NT2/D1 (cell line): ENCODE data around the gene AHI1.
"Not testable (repeated sequence)": the region's sequence is repeated elsewhere in the genome, so short reads cannot be mapped to it uniquely, and the experiment has no call there.

Source experiments
- DNase-seq: peaks from one replicate; pipeline ENCODE4 v3.0.0-alpha.2; 2011; ENCODE audit warnings: low read depth, low spot score
- H3K27me3 ChIP-seq: 2 replicates; pipeline ENCODE4 v1.6.0; 2011; ENCODE audit warnings: mild to moderate bottlenecking; ENCODE audit not compliant: insufficient read length, insufficient read depth
- H3K36me3 ChIP-seq: 2 replicates; pipeline ENCODE4 v1.6.1; 2011; ENCODE audit warnings: mild to moderate bottlenecking, low read length, mixed read lengths; ENCODE audit not compliant: insufficient read depth, insufficient read length
- H3K4me1 ChIP-seq: 2 replicates; pipeline ENCODE4 v1.5.1; 2011; ENCODE audit not compliant: insufficient read depth, insufficient read length
- H3K4me3 ChIP-seq: 2 replicates; pipeline ENCODE4 v1.5.1; 2011; ENCODE audit warnings: low read depth; ENCODE audit not compliant: insufficient read length
- H3K9ac ChIP-seq: 2 replicates; pipeline ENCODE4 v1.6.0; 2011; ENCODE audit warnings: low read depth; ENCODE audit not compliant: insufficient read length
- H3K9me3 ChIP-seq: 2 replicates; pipeline ENCODE4 v1.5.1; 2011; ENCODE audit warnings: mild to moderate bottlenecking, low read length; ENCODE audit not compliant: insufficient read depth
- SUZ12 ChIP-seq: IDR thresholded peaks from 2 replicates; pipeline ENCODE4 v1.6.1; 2011; ENCODE audit not compliant: insufficient read length, insufficient read depth; ENCODE audit errors: extremely low read depth
- YY1 ChIP-seq: IDR thresholded peaks from 2 replicates; pipeline ENCODE4 v1.6.1; 2011; ENCODE audit not compliant: insufficient read length, insufficient read depth
- ZNF274 ChIP-seq: IDR thresholded peaks from 2 replicates; pipeline ENCODE4 v1.6.1; 2011; ENCODE audit warnings: mild to moderate bottlenecking, low read depth, low read length

The AHI1 gene

DNA sequence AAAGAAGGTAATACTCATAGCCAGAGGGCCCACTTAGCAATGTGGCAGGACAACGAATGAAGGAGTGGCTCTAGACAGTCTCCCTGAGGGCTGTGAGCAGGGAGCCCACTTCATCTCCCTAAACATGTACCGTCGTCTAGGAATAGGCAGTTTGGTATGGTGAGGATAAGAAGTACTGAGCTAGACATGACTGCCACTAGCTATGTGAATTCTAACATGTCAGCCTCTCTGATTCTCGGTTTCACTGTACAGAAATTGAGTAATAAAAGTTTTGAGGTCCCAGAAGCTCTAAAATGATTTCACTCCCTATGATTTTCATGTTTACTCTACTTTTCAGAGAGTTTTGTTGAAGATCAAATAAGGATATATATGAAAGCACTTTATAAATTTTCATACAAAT is 107.1 kb downstream of the AHI1 start:
- Histone ChIP-seq H3K4me1 (no peaks in the 10 kb centered on the region), H3K9ac (no peak overlapping the region), H3K36me3 (no peaks in the 10 kb centered on the region), H3K4me3 (no peak overlapping the region), H3K9me3 (no peaks in the 10 kb centered on the region), H3K27me3 (no peaks in the 10 kb centered on the region)
- no peak for DNase-seq
- TF ChIP-seq YY1 (no peak), ZNF274 (no peak)

DNA sequence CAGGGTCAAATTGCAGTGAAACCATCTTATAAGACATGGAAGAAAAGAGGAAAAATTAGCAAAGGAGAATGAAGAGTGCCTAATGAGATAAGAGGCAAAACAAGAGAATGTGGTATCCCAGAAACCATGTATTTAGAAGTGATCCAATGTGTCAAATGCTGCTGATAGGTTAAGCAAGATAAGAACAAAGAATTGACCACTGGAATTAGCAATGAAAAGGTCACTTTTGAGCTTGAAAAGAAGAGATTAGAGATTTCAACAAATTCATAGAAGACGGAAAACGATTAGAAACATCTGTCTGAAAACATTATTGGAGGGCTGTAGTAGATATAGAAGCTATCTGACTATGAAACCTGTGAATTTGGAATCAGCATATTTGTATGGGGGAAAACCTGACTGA is 112.2 kb downstream of the AHI1 start:
- no peaks in the 10 kb centered on the region for H3K9me3 ChIP-seq

GRCh38 chr6:135383766-135384165 is 113.8 kb downstream of the AHI1 start:
- Histone ChIP-seq H3K4me3 (no peak overlapping the region), H3K9me3 (no peaks in the 10 kb centered on the region), H3K4me1 (no peaks in the 10 kb centered on the region), H3K9ac (no peak overlapping the region), H3K36me3 (no peaks in the 10 kb centered on the region), H3K27me3 (no peaks in the 10 kb centered on the region)
- DNase-seq: no peak
- no peak for TF ChIP-seq ZNF274
- no peak for TF ChIP-seq YY1
- no peak for TF ChIP-seq SUZ12

More for the DNA sequence above, 112.2 kb downstream of the AHI1 start:
- DNase-seq: no peak
- Histone ChIP-seq H3K4me1 (no peaks in the 10 kb centered on the region), H3K9ac (no peak overlapping the region), H3K27me3 (no peaks in the 10 kb centered on the region), H3K36me3 (no peaks in the 10 kb centered on the region), H3K4me3 (no peak overlapping the region)
- TF ChIP-seq ZNF274 (no peak), SUZ12 (no peak), YY1 (no peak)

GRCh38 chr6:135383301-135383700 is 114.2 kb downstream of the AHI1 start:
- Histone ChIP-seq H3K27me3 (no peaks in the 10 kb centered on the region), H3K36me3 (no peaks in the 10 kb centered on the region), H3K4me1 (no peaks in the 10 kb centered on the region), H3K4me3 (no peak overlapping the region), H3K9me3 (no peaks in the 10 kb centered on the region), H3K9ac (no peak overlapping the region)
- DNase-seq: no peak
- TF ChIP-seq YY1: no peak
- no peak for TF ChIP-seq ZNF274
- TF ChIP-seq SUZ12: no peak

GRCh38 chr6:135382182-135382628 is 115.3 kb downstream of the AHI1 start:
- no peaks in the 10 kb centered on the region for H3K9me3 ChIP-seq
- H3K27me3 ChIP-seq: no peaks in the 10 kb centered on the region
- DNase-seq: no peak
- TF ChIP-seq YY1 (no peak), SUZ12 (no peak), ZNF274 (no peak)
- no peak overlapping the region for H3K9ac ChIP-seq
- H3K4me3 ChIP-seq: no peak overlapping the region
- no peaks in the 10 kb centered on the region for H3K4me1 ChIP-seq
- H3K36me3 ChIP-seq: no peaks in the 10 kb centered on the region

DNA sequence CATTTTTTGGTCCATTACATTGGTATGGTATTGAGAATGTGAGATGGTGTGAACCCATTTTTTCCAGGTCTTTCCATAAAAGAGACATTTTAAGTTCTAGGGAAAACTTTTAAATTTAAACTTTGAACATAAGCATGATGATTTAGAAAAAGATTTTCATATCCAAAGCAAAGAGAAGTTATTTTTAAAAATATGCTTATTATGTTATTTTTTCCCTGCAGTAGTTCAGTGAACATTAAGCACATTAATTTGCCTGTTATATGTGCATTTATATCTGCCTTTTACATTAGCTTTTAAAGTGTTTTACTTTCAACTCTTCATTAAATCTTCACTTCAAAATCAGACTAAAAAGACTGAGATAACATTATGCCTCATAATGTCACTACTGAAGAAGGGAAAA is 116.7 kb downstream of the AHI1 start:
- H3K4me3 ChIP-seq: no peak overlapping the region
- DNase-seq: no peak
- no peaks in the 10 kb centered on the region for H3K27me3 ChIP-seq
- H3K36me3 ChIP-seq: no peaks in the 10 kb centered on the region
- TF ChIP-seq ZNF274 (no peak), SUZ12 (no peak), YY1 (no peak)
- no peaks in the 10 kb centered on the region for H3K4me1 ChIP-seq
- H3K9ac ChIP-seq: no peak overlapping the region
- no peaks in the 10 kb centered on the region for H3K9me3 ChIP-seq

GRCh38 chr6:135379647-135380046 is 117.9 kb downstream of the AHI1 start:
- H3K4me1 ChIP-seq: no peaks in the 10 kb centered on the region
- no peak for TF ChIP-seq YY1
- no peak overlapping the region for H3K4me3 ChIP-seq
- no peaks in the 10 kb centered on the region for H3K9me3 ChIP-seq
- H3K36me3 ChIP-seq: no peaks in the 10 kb centered on the region
- no peaks in the 10 kb centered on the region for H3K27me3 ChIP-seq
- no peak overlapping the region for H3K9ac ChIP-seq
- DNase-seq: no peak

- Histone ChIP-seq H3K4me1 (no peaks in the 10 kb centered on the region), H3K9me3 (peaks cover 9% of the 10 kb centered on the region; the same call in 1 of the 2 replicates), H3K4me3 (no peak overlapping the region), H3K9ac (no peak overlapping the region), H3K36me3 (no peaks in the 10 kb centered on the region), H3K27me3 (no peaks in the 10 kb centered on the region)
- TF ChIP-seq ZNF274: no peak
- TF ChIP-seq YY1: no peak
- no peak for TF ChIP-seq SUZ12
- DNase-seq: no peak
Measured at GRCh38 chr6:135372758-135373157, 124.8 kb downstream of the AHI1 start.

DNA sequence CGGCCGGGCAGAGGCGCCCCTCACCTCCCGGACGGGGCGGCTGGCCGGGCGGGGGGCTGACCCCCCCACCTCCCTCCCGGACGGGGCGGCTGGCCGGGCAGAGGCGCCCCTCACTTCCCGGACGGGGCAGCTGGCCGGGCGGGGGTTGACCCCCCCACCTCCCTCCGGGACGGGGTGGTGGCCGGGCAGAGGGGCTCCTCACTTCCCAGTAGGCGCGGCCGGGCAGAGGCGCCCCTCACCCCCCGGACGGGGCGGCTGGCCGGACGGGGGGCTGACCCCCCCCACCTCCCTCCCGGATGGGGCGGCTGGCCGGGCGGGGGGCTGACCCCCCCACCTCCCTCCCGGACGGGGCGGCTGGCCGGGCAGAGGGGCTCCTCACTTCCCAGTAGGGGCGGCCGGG is 133.9 kb downstream of the AHI1 start:
- not testable (repeated sequence) for H3K4me3 ChIP-seq, DNase-seq

More for the DNA sequence above, 133.9 kb downstream of the AHI1 start:
- H3K9me3 ChIP-seq, H3K36me3 ChIP-seq, H3K9ac ChIP-seq, H3K4me1 ChIP-seq, H3K27me3 ChIP-seq: not testable (repeated sequence)
